ENCODE data around the gene LDHAL6A. TPM values are rescaled to one million over a fixed set of nuclear protein-coding genes. Genes with fewer than 3 reads are reported as not detected.

The LDHAL6A gene
- total and polyA plus RNA-seq, 2 donors (not counting 3 experiments of a cell fraction or from before 2014, with no cell fraction given), result not detected

- no TSS peak for BruUV-seq (replicated peaks)
- CTCF ChIA-PET, result interaction anchor here (1.1 to 1.3 kb wide), 2 partner anchors 11 to 17 kb away, joined by 3 to 4 read pairs; no protein-coding TSS in a partner anchor
These were observed 28.4 kb upstream of the LDHAL6A start for GRCh38 chr11:18427240-18427639.

More at GRCh38 chr11:18427240-18427639, 28.4 kb upstream of the LDHAL6A start:
- Histone ChIP-seq H4K20me1 (replicated peaks; ENCODE audit: control insufficient read depth, extremely low read depth, insufficient read depth, low read length) (no peaks in the 10 kb centered on the region), H3K36me3 (ENCODE audit: control insufficient read depth in 2 of 2, extremely low read depth in 1 of 2, insufficient read depth in 2 of 2, low read length in 2 of 2) (no peaks in the 10 kb centered on the region), H3K9ac (replicated peaks; ENCODE audit: extremely low read depth, insufficient read depth, low read length) (no peak overlapping the region), H3K27me3 (ENCODE audit: control insufficient read depth in 2 of 2, insufficient read depth in 2 of 2, low read length in 2 of 2) (no peaks in the 10 kb centered on the region), H2AFZ (ENCODE audit: low read depth, low read length) (no peak overlapping the region), H3K4me1 (ENCODE audit: control insufficient read depth, extremely low read depth, insufficient read depth, low read length) (no peaks in the 10 kb centered on the region), H3K4me3 (replicated peaks in 1 of 3; ENCODE audit: insufficient read depth in 1 of 3, low read depth in 1 of 3, low read length in 3 of 3) (no peak overlapping the region), H3K4me2 (ENCODE audit: insufficient read depth, low read length) (no peak overlapping the region), H3K79me2 (ENCODE audit: control insufficient read depth, insufficient read depth, low read length) (no peaks in the 10 kb centered on the region), H3K27ac (ENCODE audit: insufficient read depth, low read depth, low read length) (no peak overlapping the region), H3K9me1 (replicated peaks; ENCODE audit: control insufficient read depth, extremely low read depth, insufficient read depth, low read length) (no peaks in the 10 kb centered on the region), H3K9me3 (replicated peaks; ENCODE audit: control insufficient read depth, insufficient read depth, low read length) (no peaks in the 10 kb centered on the region)
- TF ChIP-seq MAX (IDR thresholded peaks at IDR 0.05; ENCODE audit: insufficient read depth, insufficient read length), result no peak
- no peak for TF ChIP-seq EZH2 (IDR thresholded peaks at IDR 0.05; ENCODE audit: borderline replicate concordance, low read depth, low read length, severe bottlenecking)
- TF ChIP-seq MYC (IDR thresholded peaks at IDR 0.05; ENCODE audit: low read depth, low read length), result no peak
- TF ChIP-seq POLR2A (IDR thresholded peaks at IDR 0.05; ENCODE audit: low read depth, low read length), result no peak
- TF ChIP-seq CTCF (IDR thresholded peaks at IDR 0.05; ENCODE audit: extremely low read depth in 1 of 2, insufficient read depth in 1 of 2, low read depth in 1 of 2, low read length in 2 of 2), result no peak
- no peak for TF ChIP-seq GATA2 (IDR thresholded peaks at IDR 0.05; ENCODE audit: insufficient read depth, insufficient read length, low read depth, low read length)
- TF ChIP-seq FOS (IDR thresholded peaks at IDR 0.05; ENCODE audit: borderline replicate concordance, insufficient read depth, low read length), result no peak
- TF ChIP-seq POLR2AphosphoS5 (IDR thresholded peaks at IDR 0.05; ENCODE audit: insufficient read depth, low read depth, low read length), result no peak
- no peak for TF ChIP-seq JUN (IDR thresholded peaks at IDR 0.05; ENCODE audit: borderline replicate concordance, insufficient read depth, insufficient read length, low read depth)
- dilution Hi-C loops (cut with MboI; ENCODE audit: extremely low pct_ligation_motif_present, low sequenced_read_pairs), result no loop called here
- intact Hi-C loops (cut with micrococcal nuclease), result no loop called here
- no peak for FAIRE-seq
- DNase-seq (ENCODE audit: low read depth, low spot score), result no peak
- POLR2A ChIA-PET, result no interaction called here
